AG04449 (cell line): ENCODE results near the gene KIRREL2.

Source experiments
- CTCF ChIA-PET: fragments of 350-600 bp; formaldehyde crosslinking; extraction: SDS; loops from one replicate; lab custom pipeline; 2021; ENCODE audit warnings: antibody characterized with exemption; lab: Yijun Ruan, JAX
- POLR2A ChIA-PET: fragments of 400-600, 350-600 bp; formaldehyde crosslinking; extraction: SDS; loops from one replicate; lab custom pipeline; 2020; ENCODE audit warnings: antibody characterized with exemption, inconsistent platforms; lab: Yijun Ruan, JAX
- DNase-seq: peaks from one replicate; pipeline ENCODE4 v3.0.0-alpha.2; 2010; ENCODE audit warnings: low read depth, low spot score
- H3K4me3 ChIP-seq: 2 replicates; pipeline ENCODE4 v1.5.1; 2011; ENCODE audit warnings: low read depth, mild to moderate bottlenecking, control low read depth, low read length
- TF ChIP-seq, protein P1 (sequence below): IDR thresholded peaks from one replicate; pipeline ENCODE4 v1.5.1; 2011; ENCODE audit warnings: mild to moderate bottlenecking, moderate library complexity, low read length, control low read depth, inconsistent platforms; ENCODE audit not compliant: insufficient read depth; ENCODE audit errors: missing control alignments

The KIRREL2 gene

DNA sequence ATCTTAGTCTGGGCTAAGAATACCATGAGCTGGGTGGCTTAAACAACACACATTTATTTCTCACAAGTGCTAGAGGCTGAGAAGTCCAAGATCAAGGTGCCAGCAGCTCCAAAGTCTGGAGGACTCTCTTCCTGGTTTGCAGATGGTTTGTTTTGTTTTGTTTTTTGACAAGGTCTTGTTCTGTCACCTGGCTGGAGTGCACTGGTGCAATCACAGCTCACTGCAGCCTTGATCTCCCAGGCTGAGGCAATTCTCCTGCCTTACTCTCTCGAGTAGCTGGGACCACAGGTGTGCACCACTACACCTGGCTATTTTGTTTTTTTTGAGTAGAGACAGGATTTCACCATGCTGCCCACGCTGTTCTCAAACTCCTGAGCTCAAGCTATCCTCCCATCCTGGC is 27.2 kb downstream of the KIRREL2 start:
- ChIA-PET CTCF (interaction anchor here (0.9 to 6.3 kb wide), 7 partner anchors 8 to 114 kb away, joined by 3 to 144 read pairs (median 5); partner anchors contain the start of gene APLP1), POLR2A (interaction anchor here (0.6 to 1.1 kb wide), 2 partner anchors 9 to 130 kb away, joined by 3 read pairs; partner anchors contain the start of gene ALKBH6)
- H3K4me3 ChIP-seq = no peak overlapping the region
- TF ChIP-seq, protein P1, sequence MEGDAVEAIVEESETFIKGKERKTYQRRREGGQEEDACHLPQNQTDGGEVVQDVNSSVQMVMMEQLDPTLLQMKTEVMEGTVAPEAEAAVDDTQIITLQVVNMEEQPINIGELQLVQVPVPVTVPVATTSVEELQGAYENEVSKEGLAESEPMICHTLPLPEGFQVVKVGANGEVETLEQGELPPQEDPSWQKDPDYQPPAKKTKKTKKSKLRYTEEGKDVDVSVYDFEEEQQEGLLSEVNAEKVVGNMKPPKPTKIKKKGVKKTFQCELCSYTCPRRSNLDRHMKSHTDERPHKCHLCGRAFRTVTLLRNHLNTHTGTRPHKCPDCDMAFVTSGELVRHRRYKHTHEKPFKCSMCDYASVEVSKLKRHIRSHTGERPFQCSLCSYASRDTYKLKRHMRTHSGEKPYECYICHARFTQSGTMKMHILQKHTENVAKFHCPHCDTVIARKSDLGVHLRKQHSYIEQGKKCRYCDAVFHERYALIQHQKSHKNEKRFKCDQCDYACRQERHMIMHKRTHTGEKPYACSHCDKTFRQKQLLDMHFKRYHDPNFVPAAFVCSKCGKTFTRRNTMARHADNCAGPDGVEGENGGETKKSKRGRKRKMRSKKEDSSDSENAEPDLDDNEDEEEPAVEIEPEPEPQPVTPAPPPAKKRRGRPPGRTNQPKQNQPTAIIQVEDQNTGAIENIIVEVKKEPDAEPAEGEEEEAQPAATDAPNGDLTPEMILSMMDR = no peak
- no peak for DNase-seq

DNA sequence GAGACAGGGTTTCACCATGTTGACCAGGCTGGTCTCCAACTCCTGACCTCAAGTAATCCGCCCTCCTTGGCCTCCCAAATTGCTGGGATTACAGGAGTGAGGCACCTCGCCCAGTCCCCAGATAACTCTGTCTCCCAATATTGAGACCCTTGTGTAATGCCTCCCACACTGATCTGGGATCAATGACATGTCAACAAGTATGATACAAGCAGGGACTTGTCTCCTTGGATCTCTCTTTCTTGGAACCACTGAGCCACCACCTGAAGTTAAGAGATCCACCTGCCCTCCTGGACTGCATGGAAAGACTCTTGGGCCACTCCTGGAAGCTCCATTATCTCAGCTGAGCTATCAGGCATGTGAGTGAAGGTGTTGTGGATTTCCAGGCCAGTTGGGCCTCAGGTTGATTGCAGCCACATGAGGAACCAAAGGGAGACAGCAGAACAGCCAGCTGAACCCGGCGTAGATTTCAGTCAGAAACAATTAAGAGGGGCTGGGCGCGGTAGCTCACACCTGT is 28.6 kb downstream of the KIRREL2 start:
- DNase-seq = no peak
- CTCF ChIA-PET = interaction anchor here (1.1 to 2.0 kb wide), 3 partner anchors 47 to 64 kb away, joined by 3 to 9 read pairs (median 8); no protein-coding TSS in a partner anchor
- POLR2A ChIA-PET = no interaction called here
- TF ChIP-seq, protein P1 = no peak
- no peak overlapping the region for H3K4me3 ChIP-seq

DNA sequence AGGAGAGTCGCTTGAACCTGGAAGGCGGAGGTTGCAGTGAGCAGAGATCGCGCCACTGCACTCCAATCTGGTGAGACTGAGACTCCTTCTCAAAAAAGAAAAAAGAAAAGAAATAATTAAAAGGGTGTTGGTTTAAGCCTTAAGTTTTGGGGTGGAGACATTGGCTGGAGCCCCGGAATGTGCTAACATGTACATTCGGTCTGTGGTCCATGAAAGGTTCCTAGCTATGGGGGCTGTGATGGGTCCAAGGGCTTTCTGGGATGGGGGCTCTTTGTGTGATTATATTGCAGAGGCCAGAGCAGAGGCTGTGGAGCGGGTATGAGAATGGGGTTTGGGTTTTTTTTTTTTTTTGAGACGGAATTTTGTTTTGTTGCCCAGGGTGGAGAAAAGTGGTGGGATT is 29.2 kb downstream of the KIRREL2 start:
- POLR2A ChIA-PET = no interaction called here
- CTCF ChIA-PET = interaction anchor here (1.1 to 2.0 kb wide), 3 partner anchors 46 to 63 kb away, joined by 3 to 9 read pairs (median 8); no protein-coding TSS in a partner anchor
- no peak for DNase-seq

DNA sequence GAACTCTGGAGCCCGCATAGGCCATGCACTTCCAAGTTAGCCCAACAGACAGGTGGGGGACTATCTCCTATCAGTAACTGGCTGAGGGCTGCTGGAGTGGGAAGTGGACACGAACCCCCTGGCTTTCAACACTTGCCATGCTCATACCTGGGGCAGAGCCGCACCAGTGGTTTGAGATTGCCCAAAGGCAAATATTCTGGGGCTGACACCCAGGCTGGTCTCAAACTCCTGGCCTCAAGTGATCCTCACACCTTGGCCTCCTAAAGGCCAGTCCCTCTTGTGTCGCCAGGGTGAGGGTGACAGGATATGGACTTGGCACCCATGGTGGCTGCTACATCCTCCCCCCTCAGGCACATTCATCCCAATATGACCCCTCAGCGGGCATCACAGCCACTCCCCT is 30.5 kb downstream of the KIRREL2 start:
- ChIA-PET POLR2A (no interaction called here), CTCF (interaction anchor here (0.8 kb wide), 1 partner anchor 45 kb away, joined by 3 read pairs; no protein-coding TSS in a partner anchor)
- no peak for DNase-seq
- TF ChIP-seq, protein P1 = no peak
- no peak overlapping the region for H3K4me3 ChIP-seq

More for the DNA sequence above, 29.2 kb downstream of the KIRREL2 start:
- TF ChIP-seq, protein P1 = no peak
- H3K4me3 ChIP-seq = no peak overlapping the region

DNA sequence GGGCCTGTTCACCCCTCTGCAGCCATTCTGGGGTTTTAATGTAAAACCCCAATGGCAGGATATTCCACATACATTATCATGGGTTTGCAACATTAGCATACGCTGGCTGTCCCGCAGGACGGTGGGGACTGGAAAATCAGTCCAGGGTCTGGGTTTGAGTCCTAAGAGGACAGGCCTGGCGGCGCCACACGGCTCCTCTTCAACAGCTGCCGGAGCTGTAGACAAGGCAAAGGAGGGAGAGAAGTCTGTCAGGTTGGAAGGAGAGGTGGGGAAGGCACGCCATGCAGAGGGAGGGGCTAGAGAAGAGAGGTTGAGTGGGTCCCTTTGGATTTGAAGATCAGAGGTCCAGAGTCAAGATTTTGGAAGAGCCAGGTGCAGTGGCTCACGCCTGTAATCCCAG is 31.7 kb downstream of the KIRREL2 start:
- DNase-seq = no peak
- H3K4me3 ChIP-seq = no peak overlapping the region
- ChIA-PET POLR2A (interaction anchor here (1.1 kb wide), 1 partner anchor 43 kb away, joined by 3 read pairs; no protein-coding TSS in a partner anchor), CTCF (interaction anchor here (1.0 to 1.4 kb wide), 2 partner anchors 43 to 173 kb away, joined by 3 read pairs; no protein-coding TSS in a partner anchor)
- TF ChIP-seq, protein P1 = no peak

DNA sequence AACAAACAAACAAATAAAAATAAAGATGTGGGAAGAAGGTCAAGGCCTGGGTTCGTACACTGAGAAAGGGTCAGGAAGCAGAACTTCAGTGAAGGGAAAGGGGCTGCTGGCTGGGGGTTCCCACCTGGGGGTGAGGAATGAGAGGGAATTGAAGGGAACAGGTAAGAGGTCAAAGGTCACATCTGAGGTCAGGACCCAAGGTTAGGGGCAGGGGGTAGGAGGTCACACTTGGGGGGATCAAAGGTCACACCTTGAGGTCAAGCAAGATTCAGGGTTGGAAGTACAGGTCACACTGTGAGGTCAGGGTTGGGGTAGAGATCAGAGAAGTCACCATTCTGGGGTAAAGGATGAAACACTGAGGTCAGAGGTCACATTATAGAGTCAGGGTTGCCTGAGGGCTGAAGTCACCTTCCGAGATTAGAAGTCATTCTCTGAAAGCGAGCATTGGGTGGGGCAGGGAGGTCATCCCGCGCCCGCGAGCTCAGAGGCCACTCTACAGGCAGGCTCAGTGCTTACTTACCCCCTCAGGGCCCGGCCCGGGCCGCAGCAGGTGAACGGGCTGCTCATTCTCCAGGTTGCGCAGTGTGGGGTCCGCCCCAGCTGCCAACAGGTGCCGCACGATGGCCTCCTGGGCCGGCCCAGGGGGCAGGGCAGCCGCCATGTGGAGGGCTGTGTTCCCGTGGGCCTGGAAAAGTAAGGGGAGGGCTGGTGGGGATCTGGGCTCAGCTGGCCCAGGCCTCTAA is 32.8 kb downstream of the KIRREL2 start:
- ChIA-PET POLR2A (no interaction called here), CTCF (interaction anchor here (1.2 to 1.4 kb wide), 2 partner anchors 43 to 171 kb away, joined by 3 to 4 read pairs; no protein-coding TSS in a partner anchor)
- TF ChIP-seq, protein P1 = no peak
- H3K4me3 ChIP-seq = no peak overlapping the region
- no peak for DNase-seq
